ENCODE data around the gene CLCN4. TPM values are rescaled to one million over a fixed set of nuclear protein-coding genes. Genes with fewer than 3 reads are reported as not detected.
A peak's percentile ranks its signal among the peaks of the same experiment; 100 is the strongest.

The CLCN4 gene
- total and polyA plus RNA-seq, 10 donors, result 0.63 to 10.9 (median 5.0) TPM

- WGBS, 5 donors, result 87 to 96% (median 94%) methylated on average over 15 to 20 of the region's 20 CpGs
- DNase-seq, result no peak
- TF ChIP-seq POLR2AphosphoS5 (IDR thresholded peaks at IDR 0.05) (no peak), POLR2A (IDR thresholded peaks at IDR 0.05) (no peak), CTCF (IDR thresholded peaks at IDR 0.05 in 8 of 11, conservative IDR thresholded peaks at IDR 0.05 in 3 of 11) (no peak)
- no peaks in the 10 kb centered on the region for H3K9me3 ChIP-seq
- no peak overlapping the region for H3K4me3 ChIP-seq
- H3K27ac ChIP-seq, result no peak overlapping the region
- intact Hi-C loops (cut with DNase I; ENCODE audit: low total_unique reads), result no loop called here
- no peaks in the 10 kb centered on the region for H3K27me3 ChIP-seq (replicated peaks in 1 of 7)
- H3K4me1 ChIP-seq, result no peaks in the 10 kb centered on the region
- peaks cover 0 to 95% (median 36%) of the 10 kb centered on the region in 6 donors for H3K36me3 ChIP-seq
Observed at GRCh38 chrX:10133980-10134676, 22.6 kb upstream of the CLCN4 start.

DNA sequence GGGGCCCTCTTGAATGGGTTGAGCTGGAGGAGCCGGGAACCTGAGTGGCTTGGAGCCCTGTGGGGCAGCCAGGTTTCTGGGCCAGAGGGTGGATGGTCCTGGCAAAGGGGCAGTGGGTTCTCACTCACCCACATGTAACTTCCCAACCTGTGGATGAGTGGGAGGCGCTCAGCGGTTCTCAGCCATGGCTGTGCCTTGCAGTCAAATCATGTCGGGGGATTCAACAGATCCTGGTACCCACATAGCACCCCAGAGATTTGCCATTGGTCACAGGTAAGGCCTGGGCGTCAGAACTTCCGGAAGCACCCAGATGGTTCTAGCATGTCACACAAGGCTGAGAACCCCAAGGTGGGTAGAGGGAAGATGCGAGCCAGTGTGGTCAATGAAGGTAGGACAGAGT, 21.9 kb upstream of the CLCN4 start:
- no peak overlapping the region for H3K27ac ChIP-seq
- no peaks in the 10 kb centered on the region for H3K27me3 ChIP-seq (replicated peaks in 1 of 7)
- no peak for DNase-seq
- WGBS, 5 donors, result 94 to 100% (median 96%) methylated on average over 2 to 7 of the region's 7 CpGs
- peaks cover 0 to 95% (median 39%) of the 10 kb centered on the region in 6 donors for H3K36me3 ChIP-seq
- no peak for TF ChIP-seq POLR2AphosphoS5 (IDR thresholded peaks at IDR 0.05)
- TF ChIP-seq POLR2A (IDR thresholded peaks at IDR 0.05), result no peak
- no peak for TF ChIP-seq CTCF (IDR thresholded peaks at IDR 0.05 in 8 of 11, conservative IDR thresholded peaks at IDR 0.05 in 3 of 11)
- no peaks in the 10 kb centered on the region for H3K9me3 ChIP-seq
- no peak overlapping the region for H3K4me3 ChIP-seq
- no peaks in the 10 kb centered on the region for H3K4me1 ChIP-seq
- intact Hi-C loops (cut with DNase I; ENCODE audit: low total_unique reads), result no loop called here

- intact Hi-C loops (cut with DNase I; ENCODE audit: low total_unique reads), result no loop called here
Observed at GRCh38 chrX:10135561-10136399, 21.0 kb upstream of the CLCN4 start.

More at GRCh38 chrX:10135561-10136399, 21.0 kb upstream of the CLCN4 start:
- peaks cover 0 to 95% (median 44%) of the 10 kb centered on the region in 6 donors for H3K36me3 ChIP-seq
- DNase-seq, result no peak
- H3K4me1 ChIP-seq, result no peaks in the 10 kb centered on the region
- H3K4me3 ChIP-seq, result no peak overlapping the region
- no peaks in the 10 kb centered on the region for H3K27me3 ChIP-seq (replicated peaks in 1 of 7)
- H3K9me3 ChIP-seq, result no peaks in the 10 kb centered on the region
- 86 to 97% (median 95%) methylated on average over 9 to 28 of the region's 28 CpGs for WGBS, 5 donors
- H3K27ac ChIP-seq, result no peak overlapping the region
- TF ChIP-seq POLR2AphosphoS5 (IDR thresholded peaks at IDR 0.05) (peak in 1 of 3 donors; percentile 36), CTCF (IDR thresholded peaks at IDR 0.05 in 8 of 11, conservative IDR thresholded peaks at IDR 0.05 in 3 of 11) (no peak)
